Measurements from ENCODE around the gene ZNF774. TPM values are rescaled to one million over a fixed set of nuclear protein-coding genes. Genes with fewer than 3 reads are reported as not detected.
A peak's percentile ranks its signal among the peaks of the same experiment; 100 is the strongest.
"Not testable (repeated sequence)": the region's sequence is repeated elsewhere in the genome, so short reads cannot be mapped to it uniquely, and the experiment has no call there.

ZNF774 gene
- polyA plus RNA-seq, 1 donor: 6.0 TPM

- Histone ChIP-seq H3K4me3 (ENCODE audit: low read length) (no peak overlapping the region), H3K9me3 (ENCODE audit: control insufficient read depth, low read depth, low read length) (no peaks in the 10 kb centered on the region), H3K27me3 (ENCODE audit: control insufficient read depth, insufficient read depth, low read length) (no peaks in the 10 kb centered on the region), H3K27ac (ENCODE audit: low read length) (peak overlapping the region; percentile 76), H3K4me1 (ENCODE audit: control insufficient read depth, insufficient read depth, low read length) (peaks cover 29% of the 10 kb centered on the region), H3K36me3 (ENCODE audit: control insufficient read depth, insufficient read depth, low read length) (no peaks in the 10 kb centered on the region)
- DNase-seq: peak in 1 of 2 donors; percentile 41
- no CpG with 5 or more reads among the region's 1 CpG for WGBS (ENCODE audit: insufficient coverage, low lambda C conversion rate)
Measured at GRCh38 chr15:90401495-90401894, 49.4 kb downstream of the ZNF774 start.

GRCh38 chr15:90402223-90402622 is 50.1 kb downstream of the ZNF774 start:
- H3K4me1 ChIP-seq (ENCODE audit: control insufficient read depth, insufficient read depth, low read length): peaks cover 29% of the 10 kb centered on the region
- H3K4me3 ChIP-seq (ENCODE audit: low read length): no peak overlapping the region
- DNase-seq: no peak
- no peaks in the 10 kb centered on the region for H3K27me3 ChIP-seq (ENCODE audit: control insufficient read depth, insufficient read depth, low read length)
- no peaks in the 10 kb centered on the region for H3K36me3 ChIP-seq (ENCODE audit: control insufficient read depth, insufficient read depth, low read length)
- H3K9me3 ChIP-seq (ENCODE audit: control insufficient read depth, low read depth, low read length): no peaks in the 10 kb centered on the region
- peak overlapping the region; percentile 76 for H3K27ac ChIP-seq (ENCODE audit: low read length)

- H3K9me3 ChIP-seq (ENCODE audit: control insufficient read depth, low read depth, low read length): no peaks in the 10 kb centered on the region
- WGBS (ENCODE audit: insufficient coverage, low lambda C conversion rate): 100% methylated on average over 2 of the region's 3 CpGs
- no peak for DNase-seq
- H3K27me3 ChIP-seq (ENCODE audit: control insufficient read depth, insufficient read depth, low read length): no peaks in the 10 kb centered on the region
- H3K36me3 ChIP-seq (ENCODE audit: control insufficient read depth, insufficient read depth, low read length): no peaks in the 10 kb centered on the region
- no peak overlapping the region for H3K4me3 ChIP-seq (ENCODE audit: low read length)
- no peak overlapping the region for H3K27ac ChIP-seq (ENCODE audit: low read length)
- peaks cover 29% of the 10 kb centered on the region for H3K4me1 ChIP-seq (ENCODE audit: control insufficient read depth, insufficient read depth, low read length)
Measured at GRCh38 chr15:90402767-90403166, 50.7 kb downstream of the ZNF774 start.

GRCh38 chr15:90405055-90405607 is 53.0 kb downstream of the ZNF774 start:
- H3K36me3 ChIP-seq (ENCODE audit: control insufficient read depth, insufficient read depth, low read length): no peaks in the 10 kb centered on the region
- H3K27ac ChIP-seq (ENCODE audit: low read length): no peak overlapping the region
- 44% methylated on average over 2 of the region's 3 CpGs for WGBS (ENCODE audit: insufficient coverage, low lambda C conversion rate)
- H3K9me3 ChIP-seq (ENCODE audit: control insufficient read depth, low read depth, low read length): no peaks in the 10 kb centered on the region
- DNase-seq: no peak
- H3K4me1 ChIP-seq (ENCODE audit: control insufficient read depth, insufficient read depth, low read length): peaks cover 25% of the 10 kb centered on the region
- H3K27me3 ChIP-seq (ENCODE audit: control insufficient read depth, insufficient read depth, low read length): no peaks in the 10 kb centered on the region
- no peak overlapping the region for H3K4me3 ChIP-seq (ENCODE audit: low read length)

- no peak overlapping the region for H3K4me3 ChIP-seq (ENCODE audit: low read length)
- no peaks in the 10 kb centered on the region for H3K27me3 ChIP-seq (ENCODE audit: control insufficient read depth, insufficient read depth, low read length)
- 71% methylated on average over 1 of the region's 3 CpGs for WGBS (ENCODE audit: insufficient coverage, low lambda C conversion rate)
- no peak for DNase-seq
- H3K9me3 ChIP-seq (ENCODE audit: control insufficient read depth, low read depth, low read length): no peaks in the 10 kb centered on the region
- H3K36me3 ChIP-seq (ENCODE audit: control insufficient read depth, insufficient read depth, low read length): no peaks in the 10 kb centered on the region
- peak overlapping the region; percentile 49 for H3K27ac ChIP-seq (ENCODE audit: low read length)
- peaks cover 8% of the 10 kb centered on the region for H3K4me1 ChIP-seq (ENCODE audit: control insufficient read depth, insufficient read depth, low read length)
Measured at GRCh38 chr15:90407336-90407735, 55.3 kb downstream of the ZNF774 start.

GRCh38 chr15:90407871-90408317 is 55.8 kb downstream of the ZNF774 start:
- peak overlapping the region; percentile 49 for H3K27ac ChIP-seq (ENCODE audit: low read length)

GRCh38 chr15:90408657-90409056 is 56.6 kb downstream of the ZNF774 start:
- H3K4me3 ChIP-seq (ENCODE audit: low read length): no peak overlapping the region
- no peaks in the 10 kb centered on the region for H3K9me3 ChIP-seq (ENCODE audit: control insufficient read depth, low read depth, low read length)
- no peak for DNase-seq
- no peaks in the 10 kb centered on the region for H3K27me3 ChIP-seq (ENCODE audit: control insufficient read depth, insufficient read depth, low read length)
- no peaks in the 10 kb centered on the region for H3K36me3 ChIP-seq (ENCODE audit: control insufficient read depth, insufficient read depth, low read length)
- 42% methylated on average over 2 of the region's 3 CpGs for WGBS (ENCODE audit: insufficient coverage, low lambda C conversion rate)
- H3K27ac ChIP-seq (ENCODE audit: low read length): no peak overlapping the region
- peaks cover 10% of the 10 kb centered on the region for H3K4me1 ChIP-seq (ENCODE audit: control insufficient read depth, insufficient read depth, low read length)

More at GRCh38 chr15:90407871-90408317, 55.8 kb downstream of the ZNF774 start:
- DNase-seq: peak; percentile 58 to 88
- Histone ChIP-seq H3K4me1 (ENCODE audit: control insufficient read depth, insufficient read depth, low read length) (peaks cover 5% of the 10 kb centered on the region), H3K4me3 (ENCODE audit: low read length) (no peak overlapping the region), H3K9me3 (ENCODE audit: control insufficient read depth, low read depth, low read length) (no peaks in the 10 kb centered on the region), H3K27me3 (ENCODE audit: control insufficient read depth, insufficient read depth, low read length) (no peaks in the 10 kb centered on the region), H3K36me3 (ENCODE audit: control insufficient read depth, insufficient read depth, low read length) (no peaks in the 10 kb centered on the region)
- WGBS (ENCODE audit: insufficient coverage, low lambda C conversion rate): no CpG with 5 or more reads among the region's 2 CpGs

- not testable (repeated sequence) for H3K27ac ChIP-seq (ENCODE audit: low read length); H3K9me3 ChIP-seq (ENCODE audit: control insufficient read depth, low read depth, low read length); H3K27me3 ChIP-seq (ENCODE audit: control insufficient read depth, insufficient read depth, low read length); H3K36me3 ChIP-seq (ENCODE audit: control insufficient read depth, insufficient read depth, low read length); H3K4me3 ChIP-seq (ENCODE audit: low read length); DNase-seq
- peaks cover 11% of the 10 kb centered on the region for H3K4me1 ChIP-seq (ENCODE audit: control insufficient read depth, insufficient read depth, low read length)
- WGBS (ENCODE audit: insufficient coverage, low lambda C conversion rate): 88% methylated on average over 2 of the region's 3 CpGs
Measured at GRCh38 chr15:90409587-90409986, 57.5 kb downstream of the ZNF774 start.

GRCh38 chr15:90410316-90410715 is 58.2 kb downstream of the ZNF774 start:
- peaks cover 11% of the 10 kb centered on the region for H3K4me1 ChIP-seq (ENCODE audit: control insufficient read depth, insufficient read depth, low read length)
- no CpG with 5 or more reads among the region's 4 CpGs for WGBS (ENCODE audit: insufficient coverage, low lambda C conversion rate)
- not testable (repeated sequence) for H3K4me3 ChIP-seq (ENCODE audit: low read length); H3K36me3 ChIP-seq (ENCODE audit: control insufficient read depth, insufficient read depth, low read length); H3K27me3 ChIP-seq (ENCODE audit: control insufficient read depth, insufficient read depth, low read length); H3K27ac ChIP-seq (ENCODE audit: low read length); H3K9me3 ChIP-seq (ENCODE audit: control insufficient read depth, low read depth, low read length); DNase-seq

GRCh38 chr15:90411176-90411575 is 59.1 kb downstream of the ZNF774 start:
- Histone ChIP-seq H3K27me3 (ENCODE audit: control insufficient read depth, insufficient read depth, low read length) (no peaks in the 10 kb centered on the region), H3K4me1 (ENCODE audit: control insufficient read depth, insufficient read depth, low read length) (peaks cover 11% of the 10 kb centered on the region), H3K4me3 (ENCODE audit: low read length) (no peak overlapping the region), H3K36me3 (ENCODE audit: control insufficient read depth, insufficient read depth, low read length) (no peaks in the 10 kb centered on the region), H3K27ac (ENCODE audit: low read length) (no peak overlapping the region), H3K9me3 (ENCODE audit: control insufficient read depth, low read depth, low read length) (no peaks in the 10 kb centered on the region)
- 63% methylated on average over 1 of the region's 2 CpGs for WGBS (ENCODE audit: insufficient coverage, low lambda C conversion rate)
- no peak for DNase-seq
